22Rv1 (cell line): ENCODE measurements around the gene PYY.

Source experiments
- CTCF ChIP-seq: fragments of 450-650 bp; IDR thresholded peaks from 2 replicates; pipeline ENCODE4 v1.5.1; 2017; ENCODE audit warnings: mild to moderate bottlenecking
- ZFX ChIP-seq: fragments of 450-650 bp; IDR thresholded peaks from 2 replicates; pipeline ENCODE4 v1.6.1; 2017; ENCODE audit warnings: antibody characterized with exemption, borderline replicate concordance

DNA sequence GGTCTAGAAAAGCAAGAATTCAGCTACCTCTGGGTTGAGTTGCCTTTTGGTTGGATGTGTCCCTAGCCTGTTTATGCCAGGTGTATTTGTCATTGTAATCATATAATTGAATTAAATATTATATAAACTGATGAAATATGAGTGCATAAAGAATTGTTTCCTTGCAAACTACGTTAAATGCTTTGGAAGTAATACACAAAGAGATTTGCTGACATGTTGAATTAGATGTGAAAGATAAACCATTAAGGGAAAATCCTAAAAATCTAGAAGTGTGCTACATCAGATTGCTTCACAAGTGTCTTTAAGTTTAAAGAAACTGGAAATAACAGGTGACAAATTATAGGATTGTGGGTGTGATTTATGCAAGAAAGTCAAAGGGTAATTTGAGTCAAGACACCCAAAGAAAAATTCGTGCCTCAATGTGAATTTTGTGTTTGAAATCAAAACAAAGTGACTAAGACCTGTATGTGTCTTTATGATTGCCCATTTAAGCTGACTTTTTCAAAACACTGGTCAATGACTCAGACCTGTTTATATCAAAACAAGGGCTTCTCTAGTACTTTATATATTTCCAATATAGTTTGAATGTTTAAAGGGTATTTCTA is 5.1 kb upstream of the PYY start:
- TF ChIP-seq CTCF (no peak), ZFX (no peak)
